Measurements from ENCODE around the gene PPTC7.

Gene PPTC7

GRCh38 chr12:110549716-110550115 lies 33.4 kb downstream of the PPTC7 start:
- TF ChIP-seq YY1 (IDR thresholded peaks at IDR 0.05; ENCODE audit: low read depth) (no peak), NFIC (IDR thresholded peaks at IDR 0.05) (no peak), MAX (IDR thresholded peaks at IDR 0.05) (no peak), FOXM1 (IDR thresholded peaks at IDR 0.05; ENCODE audit: borderline replicate concordance, low read depth) (no peak), REST (IDR thresholded peaks at IDR 0.05; ENCODE audit: low read depth) (no peak), TCF12 (IDR thresholded peaks at IDR 0.05; ENCODE audit: low read depth) (no peak), USF1 (IDR thresholded peaks at IDR 0.05) (no peak)

- TF ChIP-seq YY1 (IDR thresholded peaks at IDR 0.05; ENCODE audit: low read depth) (no peak), CREB1 (IDR thresholded peaks at IDR 0.05; ENCODE audit: low read depth) (no peak), EP300 (IDR thresholded peaks at IDR 0.05; ENCODE audit: borderline replicate concordance) (no peak)
Measured at GRCh38 chr12:110548678-110549077, 34.4 kb downstream of the PPTC7 start.

GRCh38 chr12:110547090-110547489 lies 36.0 kb downstream of the PPTC7 start:
- TF ChIP-seq TAF1 (IDR thresholded peaks at IDR 0.05; ENCODE audit: low read depth) (no peak), YY1 (IDR thresholded peaks at IDR 0.05; ENCODE audit: low read depth) (no peak), FOXM1 (IDR thresholded peaks at IDR 0.05; ENCODE audit: borderline replicate concordance, low read depth) (no peak), EP300 (IDR thresholded peaks at IDR 0.05; ENCODE audit: borderline replicate concordance) (no peak), CEBPB (IDR thresholded peaks at IDR 0.05) (no peak)

- TF ChIP-seq USF1 (IDR thresholded peaks at IDR 0.05), result no peak
- no peak for TF ChIP-seq TCF12 (IDR thresholded peaks at IDR 0.05; ENCODE audit: low read depth)
- TF ChIP-seq ZBTB7A (IDR thresholded peaks at IDR 0.05; ENCODE audit: low read depth), result no peak
- TF ChIP-seq CEBPB (IDR thresholded peaks at IDR 0.05), result no peak
- no peak for TF ChIP-seq REST (IDR thresholded peaks at IDR 0.05; ENCODE audit: low read depth)
- TF ChIP-seq TAF1 (IDR thresholded peaks at IDR 0.05; ENCODE audit: low read depth), result no peak
- TF ChIP-seq YY1 (IDR thresholded peaks at IDR 0.05; ENCODE audit: low read depth), result no peak
- TF ChIP-seq MAX (IDR thresholded peaks at IDR 0.05), result no peak
- TF ChIP-seq CREB1 (IDR thresholded peaks at IDR 0.05; ENCODE audit: low read depth), result no peak
- no peak for TF ChIP-seq FOXM1 (IDR thresholded peaks at IDR 0.05; ENCODE audit: borderline replicate concordance, low read depth)
- TF ChIP-seq RAD21 (IDR thresholded peaks at IDR 0.05; ENCODE audit: low read depth), result no peak
- no peak for TF ChIP-seq TEAD4 (IDR thresholded peaks at IDR 0.05)
- no peak for TF ChIP-seq NFIC (IDR thresholded peaks at IDR 0.05)
- no peak for TF ChIP-seq EGR1 (IDR thresholded peaks at IDR 0.05)
- TF ChIP-seq EP300 (IDR thresholded peaks at IDR 0.05; ENCODE audit: borderline replicate concordance), result no peak
Measured at GRCh38 chr12:110546339-110546738, 36.8 kb downstream of the PPTC7 start.

GRCh38 chr12:110545812-110546211 lies 37.3 kb downstream of the PPTC7 start:
- TF ChIP-seq CEBPB (IDR thresholded peaks at IDR 0.05) (no peak), TAF1 (IDR thresholded peaks at IDR 0.05; ENCODE audit: low read depth) (no peak), USF1 (IDR thresholded peaks at IDR 0.05) (no peak), EGR1 (IDR thresholded peaks at IDR 0.05) (no peak), NFIC (IDR thresholded peaks at IDR 0.05) (no peak), MAX (IDR thresholded peaks at IDR 0.05) (no peak), FOXM1 (IDR thresholded peaks at IDR 0.05; ENCODE audit: borderline replicate concordance, low read depth) (no peak)

- no peak for TF ChIP-seq USF1 (IDR thresholded peaks at IDR 0.05)
- no peak for TF ChIP-seq MAX (IDR thresholded peaks at IDR 0.05)
- TF ChIP-seq RAD21 (IDR thresholded peaks at IDR 0.05; ENCODE audit: low read depth), result no peak
Measured at GRCh38 chr12:110543965-110544364, 39.2 kb downstream of the PPTC7 start.

Measured in Ishikawa (cell line).